ENCODE measurements around the gene SRRM3. TPM values are rescaled to one million over a fixed set of nuclear protein-coding genes. Genes with fewer than 3 reads are reported as not detected.
"Not testable (repeated sequence)": the region's sequence is repeated elsewhere in the genome, so short reads cannot be mapped to it uniquely, and the experiment has no call there.

The SRRM3 gene
- polyA plus RNA-seq, 1 donor (not counting 4 experiments of a cell fraction or from before 2014, with no cell fraction given), result 0.30 TPM

- dilution Hi-C loops (cut with MboI; ENCODE audit: extremely low pct_ligation_motif_present, low sequenced_read_pairs), result no loop called here
Observed at GRCh38 chr7:76303202-76304147, 101.8 kb downstream of the SRRM3 start.

GRCh38 chr7:76304888-76305375 is 103.2 kb downstream of the SRRM3 start:
- TF ChIP-seq EZH2 (IDR thresholded peaks at IDR 0.05; ENCODE audit: low read length) (no peak), CTCF (optimal IDR thresholded peaks at IDR 0.05 in 1 of 3, IDR thresholded peaks at IDR 0.05 in 1 of 3, conservative IDR thresholded peaks at IDR 0.05 in 1 of 3; ENCODE audit: extremely low read depth in 1 of 3, insufficient read depth in 2 of 3, low read length in 3 of 3) (no peak)
- H3K27me3 ChIP-seq (ENCODE audit: control insufficient read depth, extremely low read depth, insufficient read depth, low read length), result no peaks in the 10 kb centered on the region
- H3K4me1 ChIP-seq (ENCODE audit: control insufficient read depth, extremely low read depth, insufficient read depth, low read length), result peaks cover 37% of the 10 kb centered on the region
- no peak for DNase-seq (ENCODE audit: low read depth, low spot score)
- peak overlapping the region; percentile 89 for H3K9ac ChIP-seq (ENCODE audit: control insufficient read depth, extremely low read depth, insufficient read depth, low read length)
- H4K20me1 ChIP-seq (ENCODE audit: control insufficient read depth, extremely low read depth, insufficient read depth, low read length), result no peaks in the 10 kb centered on the region
- H3K27ac ChIP-seq (ENCODE audit: control insufficient read depth, insufficient read depth, low read length), result peak overlapping the region; percentile 74
- H3K79me2 ChIP-seq (ENCODE audit: control insufficient read depth, insufficient read depth, low read length), result peaks cover 4% of the 10 kb centered on the region
- no peaks in the 10 kb centered on the region for H3K9me1 ChIP-seq (ENCODE audit: control insufficient read depth, extremely low read depth, insufficient read depth, low read length)
- FAIRE-seq, result peak; percentile 85
- no peak overlapping the region for H2AFZ ChIP-seq (ENCODE audit: control insufficient read depth, low read length)
- peak overlapping the region; percentile 78 for H3K4me2 ChIP-seq (ENCODE audit: control insufficient read depth, extremely low read depth, insufficient read depth, low read depth, low read length)
- dilution Hi-C loops (cut with MboI; ENCODE audit: extremely low pct_ligation_motif_present, low sequenced_read_pairs), result no loop called here
- peaks cover 2 to 9% of the 10 kb centered on the region in 2 experiments for H3K36me3 ChIP-seq (ENCODE audit: control insufficient read depth in 2 of 2, extremely low read depth in 1 of 2, insufficient read depth in 2 of 2, low read length in 2 of 2)
- peak overlapping the region; percentile 60 to 95 (median 76) for H3K4me3 ChIP-seq (ENCODE audit: control insufficient read depth in 2 of 3, extremely low read depth in 1 of 3, insufficient read depth in 2 of 3, low read depth in 1 of 3, low read length in 3 of 3)
- H3K9me3 ChIP-seq (ENCODE audit: control insufficient read depth, low read depth, low read length), result no peaks in the 10 kb centered on the region

More at GRCh38 chr7:76303202-76304147, 101.8 kb downstream of the SRRM3 start:
- Histone ChIP-seq H3K9ac (ENCODE audit: control insufficient read depth, extremely low read depth, insufficient read depth, low read length) (peak overlapping the region; percentile 89), H2AFZ (ENCODE audit: control insufficient read depth, low read length) (no peak overlapping the region), H3K36me3 (ENCODE audit: control insufficient read depth in 2 of 2, extremely low read depth in 1 of 2, insufficient read depth in 2 of 2, low read length in 2 of 2) (peaks cover 2 to 9% of the 10 kb centered on the region in 2 experiments), H4K20me1 (ENCODE audit: control insufficient read depth, extremely low read depth, insufficient read depth, low read length) (no peaks in the 10 kb centered on the region), H3K9me3 (ENCODE audit: control insufficient read depth, low read depth, low read length) (no peaks in the 10 kb centered on the region), H3K4me3 (ENCODE audit: control insufficient read depth in 2 of 3, extremely low read depth in 1 of 3, insufficient read depth in 2 of 3, low read depth in 1 of 3, low read length in 3 of 3) (peak overlapping the region; percentile 76 to 95 (median 77)), H3K4me2 (ENCODE audit: control insufficient read depth, extremely low read depth, insufficient read depth, low read depth, low read length) (peak overlapping the region; percentile 78), H3K9me1 (ENCODE audit: control insufficient read depth, extremely low read depth, insufficient read depth, low read length) (no peaks in the 10 kb centered on the region), H3K79me2 (ENCODE audit: control insufficient read depth, insufficient read depth, low read length) (peaks cover 4% of the 10 kb centered on the region), H3K27ac (ENCODE audit: control insufficient read depth, insufficient read depth, low read length) (peak overlapping the region; percentile 74), H3K4me1 (ENCODE audit: control insufficient read depth, extremely low read depth, insufficient read depth, low read length) (peaks cover 47% of the 10 kb centered on the region), H3K27me3 (ENCODE audit: control insufficient read depth, extremely low read depth, insufficient read depth, low read length) (no peaks in the 10 kb centered on the region)
- TF ChIP-seq EZH2 (IDR thresholded peaks at IDR 0.05; ENCODE audit: low read length), result no peak
- no peak for TF ChIP-seq CTCF (optimal IDR thresholded peaks at IDR 0.05 in 1 of 3, IDR thresholded peaks at IDR 0.05 in 1 of 3, conservative IDR thresholded peaks at IDR 0.05 in 1 of 3; ENCODE audit: extremely low read depth in 1 of 3, insufficient read depth in 2 of 3, low read length in 3 of 3)
- FAIRE-seq (no peak), DNase-seq (ENCODE audit: low read depth, low spot score) (no peak)

- H3K27ac ChIP-seq (ENCODE audit: control insufficient read depth, insufficient read depth, low read length); H3K9me3 ChIP-seq (ENCODE audit: control insufficient read depth, low read depth, low read length); FAIRE-seq; H3K4me2 ChIP-seq (ENCODE audit: control insufficient read depth, extremely low read depth, insufficient read depth, low read depth, low read length); H3K27me3 ChIP-seq (ENCODE audit: control insufficient read depth, extremely low read depth, insufficient read depth, low read length); H3K4me3 ChIP-seq (ENCODE audit: control insufficient read depth in 2 of 3, extremely low read depth in 1 of 3, insufficient read depth in 2 of 3, low read depth in 1 of 3, low read length in 3 of 3); H3K79me2 ChIP-seq (ENCODE audit: control insufficient read depth, insufficient read depth, low read length); H3K9ac ChIP-seq (ENCODE audit: control insufficient read depth, extremely low read depth, insufficient read depth, low read length); H4K20me1 ChIP-seq (ENCODE audit: control insufficient read depth, extremely low read depth, insufficient read depth, low read length); DNase-seq (ENCODE audit: low read depth, low spot score); H2AFZ ChIP-seq (ENCODE audit: control insufficient read depth, low read length); H3K36me3 ChIP-seq (ENCODE audit: control insufficient read depth in 2 of 2, extremely low read depth in 1 of 2, insufficient read depth in 2 of 2, low read length in 2 of 2); dilution Hi-C loops (cut with MboI; ENCODE audit: extremely low pct_ligation_motif_present, low sequenced_read_pairs); H3K9me1 ChIP-seq (ENCODE audit: control insufficient read depth, extremely low read depth, insufficient read depth, low read length): not testable (repeated sequence)
- H3K4me1 ChIP-seq (ENCODE audit: control insufficient read depth, extremely low read depth, insufficient read depth, low read length), result peaks cover 40% of the 10 kb centered on the region
Observed at GRCh38 chr7:76308874-76309273, 107.2 kb downstream of the SRRM3 start.
